SHP77 (cell line): ENCODE results near the gene ACTN1.

Source experiments
- DNase-seq, 2 experiments: peaks; one replicate each; lab custom pipeline; 2025; lab: John Stamatoyannopoulos, UW

The ACTN1 gene

DNA sequence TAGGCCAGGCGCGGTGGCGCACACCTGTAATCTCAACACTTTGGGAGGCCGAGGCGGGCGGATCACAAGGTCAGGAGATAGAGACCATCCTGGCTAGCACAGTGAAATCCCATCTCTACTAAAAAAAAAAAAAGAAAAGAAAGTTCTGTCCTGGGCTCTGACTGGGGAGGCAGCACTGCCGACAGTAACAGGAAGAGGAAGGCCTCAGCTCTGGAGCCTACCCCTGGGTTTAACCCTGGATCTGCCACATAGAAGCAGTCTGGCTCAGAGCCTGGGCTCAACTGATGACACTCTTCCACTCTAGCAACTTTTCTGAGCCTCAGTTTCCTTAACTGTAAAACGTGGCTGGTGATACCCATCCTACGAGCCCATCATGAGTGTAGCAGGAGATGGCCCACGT is 60.5 kb downstream of the ACTN1 start:
- no peak for DNase-seq

DNA sequence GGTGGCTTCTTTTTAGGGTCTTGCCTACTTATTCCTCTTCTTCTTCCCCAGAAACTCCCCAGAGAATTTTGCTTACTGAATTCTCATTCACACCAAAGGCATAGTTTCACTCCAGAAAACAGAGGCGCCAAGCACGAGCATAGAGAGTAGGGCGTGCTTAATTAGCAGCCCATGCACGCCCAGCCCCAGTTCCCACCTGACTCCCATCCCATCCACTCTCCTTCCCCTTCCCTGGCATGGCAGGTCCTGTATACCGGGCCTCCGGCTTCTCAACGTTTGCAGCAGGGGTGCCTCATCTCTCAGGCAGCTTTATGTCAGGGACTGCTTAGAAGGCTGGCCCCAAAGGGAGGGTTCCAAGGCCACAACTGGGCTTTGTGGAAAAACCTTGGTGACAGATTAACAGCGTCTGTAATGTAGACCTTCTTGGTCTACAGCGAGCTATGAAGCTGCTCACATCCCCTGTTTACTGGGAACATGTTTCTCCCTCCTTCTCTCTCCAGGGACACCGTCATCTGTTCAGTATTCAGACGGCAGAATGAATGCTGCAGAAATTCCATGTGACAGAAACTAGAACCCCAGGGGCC is 62.7 kb downstream of the ACTN1 start:
- no peak for DNase-seq

DNA sequence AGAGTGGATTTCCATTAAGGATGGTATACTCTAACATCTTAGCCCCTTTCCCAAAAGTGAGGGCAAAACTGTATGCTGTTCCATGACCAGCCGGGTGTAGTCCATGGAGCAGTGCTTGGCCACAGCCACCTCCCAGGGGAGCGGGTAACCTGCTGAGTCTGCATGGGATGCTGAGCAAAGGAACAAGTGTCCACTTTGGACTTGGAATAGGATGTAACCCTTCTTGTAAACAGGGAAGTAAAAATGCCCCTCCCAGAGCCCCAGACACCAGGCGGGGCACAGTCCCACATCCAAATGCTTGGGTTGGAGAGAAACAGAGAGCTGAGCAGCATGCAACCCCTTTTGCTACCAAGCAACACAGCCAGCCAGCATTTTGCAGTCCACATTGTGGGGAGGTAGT is 65.6 kb downstream of the ACTN1 start:
- no peak for DNase-seq

DNA sequence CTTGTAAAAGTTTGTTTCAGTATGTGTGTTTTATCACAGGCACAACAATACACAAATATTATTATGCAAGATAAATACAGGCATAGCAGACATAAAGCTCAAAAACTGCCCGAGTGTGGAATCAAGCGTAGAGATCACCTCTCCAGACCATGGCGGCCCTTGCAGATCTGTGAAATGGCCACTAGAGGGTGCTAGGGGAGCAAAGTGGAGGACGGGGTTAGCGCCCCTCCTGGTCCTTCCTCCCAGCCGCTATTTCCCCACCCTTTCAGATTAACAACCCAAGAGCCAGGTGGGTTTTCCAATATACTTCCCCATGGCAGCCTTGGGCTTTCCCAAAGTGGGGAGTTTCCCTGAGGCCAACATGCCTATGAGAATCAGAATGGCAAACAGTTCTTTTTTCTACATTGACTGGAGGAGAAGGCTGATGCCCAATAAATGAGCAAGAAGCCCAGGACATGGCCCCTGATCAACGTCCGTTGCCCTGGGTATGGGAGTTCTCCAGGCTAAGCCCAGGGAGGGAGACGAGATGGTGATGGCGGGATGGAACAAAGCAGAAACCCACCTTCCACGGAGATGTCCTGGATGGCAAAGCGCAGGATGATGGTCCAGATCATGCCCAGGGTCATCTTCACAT is 67.4 kb downstream of the ACTN1 start:
- DNase-seq: peak; percentile 47 to 71

DNA sequence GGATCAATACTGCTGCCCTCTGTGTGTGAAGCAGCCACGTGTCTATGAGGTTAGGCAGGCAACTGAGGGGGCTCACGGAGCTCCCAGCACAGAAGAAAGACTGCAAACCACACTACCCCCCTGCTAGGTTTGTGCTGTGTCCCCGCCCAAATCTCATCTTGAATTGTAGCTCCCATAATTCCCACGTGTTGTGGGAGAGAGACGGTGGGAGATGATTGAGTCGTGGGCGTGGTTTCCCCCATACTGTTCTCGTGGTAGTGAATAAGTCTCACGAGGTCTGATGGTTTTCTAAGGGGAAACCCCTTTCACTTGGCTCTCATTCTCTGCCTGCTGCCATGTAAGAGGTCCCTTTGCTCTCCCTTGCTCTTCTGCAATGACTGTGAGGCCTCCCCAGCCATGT is 68.6 kb downstream of the ACTN1 start:
- DNase-seq: no peak

DNA sequence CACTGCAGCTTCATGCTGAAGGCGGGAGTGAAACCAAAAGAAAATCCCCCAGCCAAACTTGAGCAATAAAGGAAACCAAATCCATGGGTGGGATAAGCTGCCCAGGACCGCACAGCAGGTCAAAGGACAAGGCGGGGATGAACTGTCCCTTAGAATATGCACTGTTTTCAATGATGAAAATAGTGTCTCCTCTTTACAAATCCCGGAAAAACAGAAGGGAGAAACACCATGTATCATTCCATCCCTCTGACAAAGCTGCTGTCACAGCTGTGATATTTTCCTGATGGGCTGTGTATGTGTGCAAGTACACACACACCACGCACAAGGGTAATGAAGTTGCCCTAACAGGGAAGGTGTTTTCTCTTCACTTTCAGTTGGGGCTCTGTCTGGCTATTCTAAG is 70.3 kb downstream of the ACTN1 start:
- DNase-seq: no peak

DNA sequence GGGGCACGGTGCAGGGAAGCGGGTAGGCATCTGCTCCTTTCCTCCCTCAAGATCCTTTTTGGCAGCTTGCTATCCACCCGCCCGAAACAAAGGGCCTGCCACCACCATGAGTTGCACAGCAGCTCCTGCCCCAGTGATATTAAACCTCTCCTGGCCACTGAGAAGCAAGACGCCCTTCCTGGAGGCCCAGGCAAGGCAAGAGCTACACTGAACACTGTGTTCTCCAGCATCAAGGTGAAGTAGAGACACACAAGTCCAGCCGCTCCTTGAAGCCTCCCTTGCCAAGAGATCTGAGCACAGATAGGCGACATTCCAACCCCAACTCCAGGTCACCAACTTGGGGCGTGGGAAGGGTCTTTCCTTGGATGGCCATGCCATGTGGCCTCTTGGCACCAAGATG is 70.9 kb downstream of the ACTN1 start:
- no peak for DNase-seq

DNA sequence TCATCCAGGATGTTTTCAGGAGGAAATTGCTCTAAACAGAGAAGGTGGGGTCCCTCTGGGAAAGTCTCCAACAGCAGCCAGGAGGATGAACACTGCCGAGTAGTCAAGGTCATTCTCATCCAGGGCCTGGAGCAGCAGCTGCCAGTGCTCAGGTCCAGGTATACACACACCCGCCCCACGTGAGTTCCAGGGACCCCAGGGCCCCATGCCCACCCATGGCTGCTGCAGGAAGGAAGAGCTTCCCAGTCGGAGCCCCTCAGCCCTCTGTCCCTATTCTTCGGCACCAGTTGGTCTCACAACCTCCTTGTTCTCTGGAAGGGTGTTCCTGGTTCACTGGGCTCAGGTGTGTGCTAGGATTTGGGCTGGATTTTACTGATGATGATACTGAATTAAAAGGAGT is 72.7 kb downstream of the ACTN1 start:
- no peak for DNase-seq

DNA sequence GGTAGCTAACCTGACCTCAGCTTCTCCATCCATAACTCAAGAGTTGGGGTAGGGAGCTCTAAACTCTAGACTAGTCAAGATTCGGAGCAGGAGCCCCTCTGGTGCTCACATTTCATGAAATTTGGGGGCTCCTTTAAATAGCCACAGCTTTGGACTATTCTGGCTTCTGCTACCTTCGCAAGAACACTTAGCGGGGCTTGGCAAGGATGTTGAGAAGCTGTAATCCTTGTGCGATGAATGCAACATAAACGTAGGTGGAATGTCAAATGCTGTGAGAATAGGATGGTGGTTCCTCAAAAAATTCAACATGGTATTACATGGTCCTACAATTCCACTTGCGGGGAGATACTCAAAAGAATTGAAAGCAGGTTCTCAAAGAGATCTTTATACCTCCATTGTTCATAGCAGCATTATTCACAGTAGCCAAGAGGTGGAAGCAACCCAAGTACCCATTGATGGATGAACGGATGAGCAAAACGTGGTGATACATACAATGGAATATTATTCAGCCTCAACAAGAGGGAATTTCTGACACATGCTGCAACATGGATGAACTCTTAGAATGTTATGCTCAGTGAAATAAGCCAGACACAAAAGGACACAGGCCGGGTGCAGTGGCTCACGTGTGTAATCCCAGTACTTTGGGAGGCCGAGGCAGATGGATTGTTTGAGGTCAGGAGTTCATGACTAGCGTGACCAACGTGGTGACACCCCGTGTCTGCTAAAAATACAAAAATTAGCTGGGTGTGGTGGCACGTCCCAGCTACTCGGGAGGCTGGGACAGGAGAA is 73.8 kb downstream of the ACTN1 start:
- DNase-seq: no peak

DNA sequence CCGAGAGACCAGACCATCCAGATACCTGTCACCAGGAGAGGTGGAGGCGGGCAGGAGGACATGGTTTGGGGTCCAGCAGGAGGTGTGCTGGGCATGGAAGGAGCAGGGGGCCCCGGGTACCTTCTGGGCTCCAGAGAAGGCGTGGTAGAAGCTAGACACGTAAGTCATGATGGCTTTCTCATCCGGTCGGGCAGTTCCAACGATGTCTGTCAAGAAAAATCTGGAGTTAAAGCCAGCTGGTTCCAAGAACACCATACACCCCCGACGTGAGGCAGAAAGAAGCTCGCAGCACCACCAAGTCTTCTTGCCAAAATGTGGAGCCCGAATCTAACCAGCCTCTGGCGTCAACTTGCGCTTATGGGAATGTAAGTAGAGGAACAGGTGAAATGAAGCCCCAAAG is 76.7 kb downstream of the ACTN1 start:
- no peak for DNase-seq

DNA sequence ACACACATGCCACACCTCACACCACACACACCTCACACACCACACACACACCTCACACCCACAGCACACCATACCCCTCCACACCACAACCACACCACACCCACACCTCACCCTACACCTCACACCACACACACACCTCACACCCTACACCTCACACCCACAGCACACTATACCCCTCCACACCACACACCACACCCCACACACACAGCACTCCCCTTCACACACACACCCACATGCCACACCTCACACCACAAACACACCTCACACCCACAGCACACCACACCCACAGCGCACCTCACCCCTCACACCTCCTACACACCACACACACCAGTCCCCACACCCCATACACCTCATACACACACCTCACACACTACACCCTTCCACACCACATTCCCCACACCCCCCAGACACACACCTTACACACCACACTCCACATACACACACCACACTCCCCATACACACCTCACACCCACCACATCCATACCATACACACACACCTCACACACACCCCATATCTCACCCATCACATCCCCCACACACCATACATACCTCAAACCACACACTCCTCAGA is 80.0 kb downstream of the ACTN1 start:
- DNase-seq: no peak

DNA sequence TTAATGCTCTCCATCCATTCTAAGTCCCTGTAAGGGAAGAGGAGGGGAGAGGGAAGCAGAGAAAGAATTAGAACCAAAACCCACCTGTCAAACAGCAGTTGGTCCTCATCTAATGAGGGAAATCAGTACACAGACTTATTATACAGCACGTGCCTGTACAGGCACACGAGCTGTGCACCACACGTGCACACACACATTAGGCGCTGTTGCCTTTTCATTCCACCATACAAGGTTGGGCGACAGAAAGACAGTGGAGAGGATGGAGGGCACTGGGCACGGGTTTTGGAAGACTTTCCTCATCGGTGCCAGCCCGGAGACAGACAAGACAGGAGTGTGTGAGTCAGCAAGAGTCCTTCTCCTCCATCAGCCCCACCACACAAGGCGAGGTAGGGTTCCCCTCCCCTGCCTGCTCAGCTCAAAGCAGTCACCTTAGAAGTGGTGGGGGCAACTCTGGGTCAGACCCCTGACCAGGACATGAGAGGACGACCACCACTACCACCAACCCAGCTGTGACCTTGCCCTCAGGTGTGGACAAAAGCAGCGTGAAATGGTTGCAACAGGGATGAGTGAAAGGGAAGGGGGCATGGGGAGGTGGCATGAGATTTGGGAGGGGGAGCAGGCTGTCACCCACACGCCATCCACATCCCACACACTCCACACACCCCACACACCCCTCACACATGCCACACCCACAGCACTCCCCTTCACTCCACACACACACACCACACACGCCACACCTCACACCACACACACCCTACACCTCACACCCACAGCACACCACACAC is 80.7 kb downstream of the ACTN1 start:
- DNase-seq: no peak

DNA sequence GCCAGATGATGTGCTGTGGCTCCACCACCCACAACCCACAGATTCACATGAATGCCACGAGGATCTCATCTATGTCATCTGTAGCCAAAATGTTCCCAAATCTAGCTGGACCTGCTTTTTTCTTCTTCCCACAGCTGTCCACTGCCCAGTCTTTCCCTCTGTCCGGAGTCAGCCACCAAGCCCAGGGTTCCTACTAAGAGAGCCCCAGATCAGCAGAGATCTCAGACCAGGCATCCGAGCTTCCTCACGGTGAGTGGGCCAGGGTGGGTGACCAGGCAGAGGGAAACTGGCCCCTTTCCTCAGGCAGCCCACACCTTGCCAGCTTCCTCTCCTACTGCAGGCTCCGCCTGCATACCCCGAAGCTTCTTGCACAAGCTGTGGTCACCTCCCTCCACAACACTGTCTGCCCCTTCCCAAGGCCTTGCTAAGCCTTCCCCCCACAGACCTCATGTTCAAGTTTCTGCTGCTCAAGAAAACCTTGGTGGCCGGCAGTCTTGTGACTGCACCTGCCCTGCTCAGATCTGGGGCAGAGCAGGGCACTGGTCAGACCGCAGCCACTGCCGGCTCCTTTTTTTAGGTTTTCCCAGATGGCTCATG is 81.4 kb downstream of the ACTN1 start:
- no peak for DNase-seq

DNA sequence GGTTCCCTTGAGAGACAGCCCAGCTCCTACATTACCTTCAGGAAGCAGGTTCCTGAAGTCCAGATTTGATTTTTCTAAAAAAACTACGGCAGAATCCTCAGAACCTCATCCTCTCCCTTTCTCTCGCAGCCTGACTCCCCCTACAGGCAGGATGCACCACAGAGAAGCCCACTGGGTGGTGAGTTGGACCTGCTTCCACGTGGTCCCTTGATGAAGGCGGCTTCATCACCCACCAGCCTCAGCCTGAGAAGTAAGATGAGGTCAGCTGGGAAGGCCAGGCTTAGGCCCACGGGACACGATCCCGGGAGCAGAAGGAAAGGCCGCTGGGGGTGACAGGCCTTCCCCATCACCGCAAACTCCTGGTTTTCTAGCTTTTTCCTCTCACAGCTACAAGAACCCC is 83.0 kb downstream of the ACTN1 start:
- no peak for DNase-seq

DNA sequence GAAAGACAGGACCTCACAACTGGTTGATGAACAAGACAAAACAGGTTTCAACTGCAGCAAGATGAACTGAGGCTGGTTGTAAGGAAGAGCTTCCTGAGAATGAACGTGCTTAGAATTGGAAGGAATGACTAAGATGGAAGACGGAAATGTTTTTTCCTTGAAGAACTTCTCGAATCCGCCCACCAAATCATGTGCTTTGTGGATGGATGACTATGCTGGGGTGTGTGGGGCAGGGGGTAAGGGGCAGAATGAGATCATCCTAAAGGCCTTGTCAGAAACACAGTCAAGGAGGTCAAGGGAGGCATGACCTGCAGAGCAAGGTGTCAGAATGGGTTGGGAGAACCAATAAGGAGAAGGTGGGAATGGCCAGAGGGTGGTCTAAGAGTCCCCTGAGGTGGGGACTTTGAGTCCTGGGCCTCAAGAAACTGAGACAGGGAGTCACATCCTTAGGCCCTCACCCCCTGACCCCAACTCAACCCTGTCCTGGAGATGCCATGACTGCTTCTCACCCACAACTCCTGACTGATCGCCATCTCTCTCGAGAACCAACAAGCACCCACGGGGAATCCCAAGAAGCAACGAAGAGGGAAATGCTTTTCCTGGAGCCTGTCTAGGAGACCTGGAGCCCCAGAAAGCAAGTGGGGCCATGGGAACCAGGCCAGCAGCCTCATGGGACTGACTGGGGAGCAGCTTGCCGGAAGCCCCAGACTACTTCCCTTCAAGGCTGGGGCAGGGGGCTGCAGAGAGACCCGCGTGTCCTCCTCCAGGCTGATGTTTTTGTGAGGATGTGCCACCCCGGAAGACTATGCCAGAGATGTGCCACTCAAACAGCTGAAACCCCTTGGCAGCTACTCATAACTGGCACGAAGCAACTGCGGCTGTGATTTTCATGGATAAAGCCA is 84.0 kb downstream of the ACTN1 start:
- no peak for DNase-seq

DNA sequence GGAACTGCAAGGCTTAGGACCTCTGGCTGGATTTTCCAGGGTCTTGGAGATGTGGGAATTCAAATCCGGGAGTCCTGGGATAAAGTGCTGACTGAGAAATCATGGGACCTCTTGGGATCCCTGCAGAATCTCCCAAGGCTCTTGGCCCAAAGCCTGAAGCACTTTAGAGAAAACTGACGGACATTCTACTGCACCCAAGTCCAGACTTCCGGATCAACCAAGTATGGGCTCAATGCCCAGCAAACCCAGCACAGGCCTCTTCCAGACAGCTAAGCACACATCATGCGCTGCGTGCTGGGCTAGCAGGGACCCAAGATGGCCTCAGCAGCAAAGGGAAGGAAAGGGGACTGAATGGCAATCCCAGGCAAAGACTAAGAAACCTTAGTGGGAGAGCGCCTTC is 85.0 kb downstream of the ACTN1 start:
- DNase-seq: no peak

DNA sequence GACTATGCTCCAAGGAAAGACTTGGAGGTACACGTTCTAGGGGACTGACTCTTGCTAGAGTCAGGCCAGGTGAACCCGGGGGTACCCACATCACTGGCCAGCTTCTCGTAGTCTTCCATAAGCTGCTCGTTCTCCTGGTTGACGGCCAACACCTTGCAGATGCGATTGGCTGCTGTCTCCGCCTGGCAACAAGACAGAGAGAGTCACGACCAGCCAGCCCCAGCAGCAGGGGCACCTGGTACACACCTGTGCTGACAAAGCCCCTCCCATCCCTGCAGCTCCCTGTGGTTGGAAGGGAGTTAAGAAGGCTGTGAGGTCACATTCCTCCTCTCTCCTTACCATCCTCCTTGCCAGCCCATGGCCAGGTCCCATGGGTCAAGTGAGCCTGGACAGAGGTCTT is 85.5 kb downstream of the ACTN1 start:
- no peak for DNase-seq

DNA sequence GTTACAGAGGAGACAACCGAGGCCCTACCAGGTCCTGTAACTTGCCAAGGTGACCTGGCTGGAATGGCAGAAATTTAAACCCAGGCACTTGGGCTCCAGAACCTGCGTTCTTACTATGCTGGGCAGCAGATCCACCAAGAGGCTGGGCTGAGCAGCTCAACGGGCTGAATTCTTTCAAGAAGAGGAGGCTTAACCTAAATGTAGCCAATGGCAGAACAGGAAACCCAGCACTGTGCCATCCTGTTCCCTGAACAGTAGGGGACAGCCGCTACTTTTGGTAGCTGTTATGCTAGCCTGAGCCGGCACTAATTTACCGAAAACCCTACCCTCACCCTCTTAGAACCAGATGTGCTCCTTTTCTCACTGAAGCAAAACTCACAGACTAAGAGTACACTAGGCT is 86.1 kb downstream of the ACTN1 start:
- no peak for DNase-seq

DNA sequence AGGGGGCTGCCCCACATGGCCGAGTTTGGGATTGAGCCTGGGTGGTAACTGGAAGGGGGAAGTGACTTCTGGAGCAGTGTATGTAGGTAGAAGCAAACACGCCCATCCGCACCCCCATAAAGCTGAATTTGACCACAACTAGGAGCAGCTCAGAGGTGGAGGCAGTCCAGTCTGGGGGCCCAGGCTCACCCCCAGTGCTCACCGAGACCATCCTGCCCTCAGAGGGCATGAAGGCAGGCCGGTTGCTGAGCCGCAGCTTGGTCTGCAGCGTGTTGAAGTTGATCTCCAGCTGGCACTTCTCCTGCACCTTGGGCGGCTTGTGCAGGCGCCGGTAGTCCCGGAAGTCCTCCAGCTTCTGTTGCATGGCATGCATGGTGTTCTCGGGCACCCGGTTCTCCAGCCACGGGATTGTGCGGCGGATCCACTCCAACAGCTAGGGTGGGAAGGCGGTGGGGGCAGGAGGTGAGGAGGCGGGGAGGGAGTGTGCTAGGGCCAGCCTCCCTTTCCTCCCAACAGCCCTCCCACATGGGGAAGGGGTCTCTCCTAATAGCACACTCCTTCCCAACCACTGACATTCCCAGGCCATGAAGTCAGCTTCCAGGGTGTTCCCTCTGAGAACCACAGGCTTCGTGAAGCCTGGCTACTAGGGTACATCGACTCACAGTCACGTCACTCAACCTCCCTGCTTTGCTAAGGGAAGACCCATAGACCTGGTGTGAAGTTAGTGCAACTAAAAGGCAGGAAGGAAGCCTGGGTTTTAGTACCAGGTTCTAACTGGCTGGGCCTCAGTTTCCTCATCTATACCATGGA is 87.0 kb downstream of the ACTN1 start:
- DNase-seq: no peak
